ENCODE results near the gene CENPU. TPM values are rescaled to one million over a fixed set of nuclear protein-coding genes. Genes with fewer than 3 reads are reported as not detected.
A peak's percentile ranks its signal among the peaks of the same experiment; 100 is the strongest.

Gene CENPU
- polyA plus RNA-seq, 1 donor: 13.9 TPM

- Histone ChIP-seq H3K4me3 (ENCODE audit: low read length) (no peak overlapping the region), H3K36me3 (ENCODE audit: control insufficient read depth, insufficient read depth, low read length) (peaks cover 17% of the 10 kb centered on the region), H3K27me3 (ENCODE audit: control insufficient read depth, insufficient read depth, low read length) (no peaks in the 10 kb centered on the region), H3K9me3 (ENCODE audit: control insufficient read depth, low read depth, low read length) (no peaks in the 10 kb centered on the region), H3K27ac (ENCODE audit: low read length) (peak overlapping the region; percentile 98), H3K4me1 (ENCODE audit: control insufficient read depth, insufficient read depth, low read length) (peaks cover 31% of the 10 kb centered on the region)
- peak; percentile 45 to 78 for DNase-seq
- WGBS (ENCODE audit: insufficient coverage, low lambda C conversion rate): 30% methylated on average over 2 of the region's 6 CpGs
Observed at GRCh38 chr4:184645904-184646610, 87.8 kb downstream of the CENPU start.

- Histone ChIP-seq H3K36me3 (ENCODE audit: control insufficient read depth, insufficient read depth, low read length) (peaks cover 21% of the 10 kb centered on the region), H3K4me1 (ENCODE audit: control insufficient read depth, insufficient read depth, low read length) (peaks cover 23% of the 10 kb centered on the region), H3K27me3 (ENCODE audit: control insufficient read depth, insufficient read depth, low read length) (no peaks in the 10 kb centered on the region), H3K27ac (ENCODE audit: low read length) (no peak overlapping the region), H3K9me3 (ENCODE audit: control insufficient read depth, low read depth, low read length) (no peaks in the 10 kb centered on the region), H3K4me3 (ENCODE audit: low read length) (no peak overlapping the region)
- no CpG with 5 or more reads among the region's 9 CpGs for WGBS (ENCODE audit: insufficient coverage, low lambda C conversion rate)
- no peak for DNase-seq
Observed at GRCh38 chr4:184644553-184645307, 89.2 kb downstream of the CENPU start.

Other genes starting within 250 kb of the CENPU start
- gene CASP3, start 84.6 kb downstream of the CENPU start, polyA plus RNA-seq: 53.4 TPM
- gene PRIMPOL, start 84.4 kb downstream of the CENPU start, polyA plus RNA-seq: 23.8 TPM
- 13.8 TPM for gene ACSL1, start 91.9 kb upstream of the CENPU start, polyA plus RNA-seq